Measurements from ENCODE around the gene ACTN3. TPM values are rescaled to one million over a fixed set of nuclear protein-coding genes. Genes with fewer than 3 reads are reported as not detected.

ACTN3 gene
- total RNA-seq, 1 donor from 2014 or later = 20.2 TPM

- no peak overlapping the region for H3K4me2 ChIP-seq
- H3K4me1 ChIP-seq = no peaks in the 10 kb centered on the region
- no peak overlapping the region for H3K9ac ChIP-seq
- no peaks in the 10 kb centered on the region for H4K20me1 ChIP-seq (ENCODE audit: low read depth)
- no peak for DNase-seq (ENCODE audit: low spot score)
- H3K27me3 Mint-ChIP-seq (ENCODE audit: insufficient read depth, low read depth) = no peaks in the 10 kb centered on the region
- no peak overlapping the region for H3K4me3 ChIP-seq
- H3K9me3 Mint-ChIP-seq = no peaks in the 10 kb centered on the region
- H3F3A ChIP-seq (ENCODE audit: low read depth) = no peaks in the 10 kb centered on the region
- H3K27me3 ChIP-seq = no peaks in the 10 kb centered on the region
- no peak overlapping the region for H3K27ac ChIP-seq
- H3K9me3 ChIP-seq (ENCODE audit: low read depth) = no peaks in the 10 kb centered on the region
- TF ChIP-seq EZH2 (IDR thresholded peaks at IDR 0.05) (no peak), EZH2phosphoT487 (IDR thresholded peaks at IDR 0.05) (no peak), CTCF (IDR thresholded peaks at IDR 0.05) (no peak)
- H3K79me2 ChIP-seq (ENCODE audit: low read depth) = no peaks in the 10 kb centered on the region
- peak overlapping the region; percentile 24 for H3K27ac Mint-ChIP-seq
- H3K4me1 Mint-ChIP-seq = no peaks in the 10 kb centered on the region
- no peak overlapping the region for H2AFZ ChIP-seq (replicated peaks)
- no peaks in the 10 kb centered on the region for H3K36me3 ChIP-seq
- no peak overlapping the region for H3K4me3 Mint-ChIP-seq
- no peaks in the 10 kb centered on the region for H3K36me3 Mint-ChIP-seq
Measured at GRCh38 chr11:66561178-66561974, 14.7 kb downstream of the ACTN3 start.

- Histone ChIP-seq H3K79me2 (ENCODE audit: low read depth) (no peaks in the 10 kb centered on the region), H3K9ac (no peak overlapping the region), H3K27me3 (no peaks in the 10 kb centered on the region), H3K9me3 (ENCODE audit: low read depth) (no peaks in the 10 kb centered on the region), H3K27ac (no peak overlapping the region), H2AFZ (replicated peaks) (no peak overlapping the region), H3K4me3 (no peak overlapping the region), H3K4me1 (no peaks in the 10 kb centered on the region), H3F3A (ENCODE audit: low read depth) (no peaks in the 10 kb centered on the region), H4K20me1 (ENCODE audit: low read depth) (no peaks in the 10 kb centered on the region), H3K36me3 (no peaks in the 10 kb centered on the region), H3K4me2 (no peak overlapping the region)
- Mint-ChIP-seq H3K27me3 (ENCODE audit: insufficient read depth, low read depth) (no peaks in the 10 kb centered on the region), H3K27ac (no peak overlapping the region), H3K9me3 (no peaks in the 10 kb centered on the region), H3K36me3 (no peaks in the 10 kb centered on the region), H3K4me1 (no peaks in the 10 kb centered on the region), H3K4me3 (no peak overlapping the region)
- DNase-seq (ENCODE audit: low spot score) = no peak
- TF ChIP-seq EZH2phosphoT487 (IDR thresholded peaks at IDR 0.05) = no peak
- no peak for TF ChIP-seq EZH2 (IDR thresholded peaks at IDR 0.05)
- TF ChIP-seq CTCF (IDR thresholded peaks at IDR 0.05) = no peak
Measured at GRCh38 chr11:66561975-66562248, 15.2 kb downstream of the ACTN3 start.

GRCh38 chr11:66562275-66562674 lies 15.6 kb downstream of the ACTN3 start:
- no peaks in the 10 kb centered on the region for H3K4me1 Mint-ChIP-seq
- no peaks in the 10 kb centered on the region for H3K9me3 ChIP-seq (ENCODE audit: low read depth)

More at GRCh38 chr11:66562275-66562674, 15.6 kb downstream of the ACTN3 start:
- Histone ChIP-seq H3K4me1 (no peaks in the 10 kb centered on the region), H3K27me3 (no peaks in the 10 kb centered on the region), H3K4me2 (no peak overlapping the region), H3F3A (ENCODE audit: low read depth) (no peaks in the 10 kb centered on the region), H3K27ac (no peak overlapping the region), H3K36me3 (no peaks in the 10 kb centered on the region), H2AFZ (replicated peaks) (no peak overlapping the region), H4K20me1 (ENCODE audit: low read depth) (no peaks in the 10 kb centered on the region), H3K9ac (no peak overlapping the region), H3K79me2 (ENCODE audit: low read depth) (no peaks in the 10 kb centered on the region), H3K4me3 (no peak overlapping the region)
- no peak for TF ChIP-seq EZH2phosphoT487 (IDR thresholded peaks at IDR 0.05)
- TF ChIP-seq CTCF (IDR thresholded peaks at IDR 0.05) = no peak
- TF ChIP-seq EZH2 (IDR thresholded peaks at IDR 0.05) = no peak
- no peak overlapping the region for H3K4me3 Mint-ChIP-seq
- no peaks in the 10 kb centered on the region for H3K9me3 Mint-ChIP-seq
- no peaks in the 10 kb centered on the region for H3K27me3 Mint-ChIP-seq (ENCODE audit: insufficient read depth, low read depth)
- DNase-seq (ENCODE audit: low spot score) = no peak
- no peaks in the 10 kb centered on the region for H3K36me3 Mint-ChIP-seq
- H3K27ac Mint-ChIP-seq = no peak overlapping the region

Measured in neural progenitor cell (in vitro differentiated cells).